Peyer's patch (tissue), 4 donors: Measurements from ENCODE around the gene GOLGA1.
"Not testable (repeated sequence)": the region's sequence is repeated elsewhere in the genome, so short reads cannot be mapped to it uniquely, and the experiment has no call there.

Experiments
- CTCF ChIP-seq, 6 experiments: fragments of 450-650 bp in 4 of 6; fragments of 200-600 bp in 2 of 6; sonication (generic) in 1 of 6; IDR thresholded peaks; one replicate each; pipeline ENCODE4 v1.5.1; 2017 to 2019; ENCODE audit warnings: antibody characterized with exemption in 6 of 6, mild to moderate bottlenecking in 3 of 6, moderate library complexity in 1 of 6
- POLR2A ChIP-seq, 2 donors: fragments of 450-650 bp; IDR thresholded peaks; one replicate each; pipeline ENCODE4 v1.5.1; 2017; ENCODE audit warnings: antibody characterized with exemption in 2 of 2, mild to moderate bottlenecking in 2 of 2, moderate library complexity in 2 of 2

- not testable (repeated sequence) for TF ChIP-seq CTCF, POLR2A (IDR thresholded peaks at IDR 0.05)
Observed at GRCh38 chr9:124846467-124846866, 94.4 kb downstream of the GOLGA1 start.
